Camera-type eye (tissue), 1 donor: ENCODE data around the gene LIPK. TPM values are rescaled to one million over a fixed set of nuclear protein-coding genes. Genes with fewer than 3 reads are reported as not detected.

Source experiments
- total RNA-seq: library from RNA; depleted of rRNA; stranded (reverse); fragments of >200 nt; gene quantifications from one replicate; pipeline ENCODE4 v1.2.3, GENCODE V29; 2014

The LIPK gene
- total RNA-seq, result not detected

DNA sequence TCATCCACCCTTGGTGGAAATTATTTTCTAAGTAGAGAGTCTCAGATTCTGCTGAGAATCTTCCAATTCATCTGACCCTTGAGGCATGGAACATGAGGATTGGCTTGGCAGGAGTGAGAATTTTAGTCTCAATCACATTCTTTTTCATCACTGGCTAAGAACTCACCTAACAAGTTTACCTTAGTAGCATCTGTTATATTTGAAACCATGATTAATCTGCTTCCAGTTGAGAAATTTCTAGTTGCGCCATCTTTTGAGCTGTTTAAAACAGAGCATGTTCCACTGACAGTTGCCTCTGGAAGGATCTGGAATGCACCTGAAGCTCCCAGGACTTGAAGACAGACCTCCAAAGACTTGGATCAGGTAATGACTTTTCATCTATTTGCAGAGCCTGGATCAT, at the start of gene LIPK:
Gene LIPK (plus strand): TSS at position 292 of the 400 bp plus-strand sequence. CDS start 18,295 bp downstream, outside the sequence.

GRCh38 chr10:88664142-88664541, 41.9 kb upstream of the LIPK start, which contains the start of gene LIPF:
Gene LIPF (plus strand): TSS chr10:88664442. CDS start chr10:88667298, 2,856 bp downstream.

GRCh38 chr10:88759366-88760101, 53.5 kb downstream of the LIPK start, which contains the start of gene LIPN:
Gene LIPN (plus strand): TSS chr10:88760020. CDS start chr10:88761406, 1,386 bp downstream.

Other genes with a start within 250 kb of the LIPK start
- 14.6 TPM for gene RNLS, start 122.9 kb upstream of the LIPK start, total RNA-seq
- 0.22 TPM for gene LIPJ, start 119.5 kb upstream of the LIPK start, total RNA-seq
- gene LIPF, start 41.8 kb upstream of the LIPK start, total RNA-seq, result not detected
- gene LIPN, start 53.8 kb downstream of the LIPK start, total RNA-seq, result not detected
- not detected for gene LIPM, start 96.5 kb downstream of the LIPK start, total RNA-seq
- gene ANKRD22, start 145.6 kb downstream of the LIPK start, total RNA-seq, result 0.44 TPM
- gene STAMBPL1, start 174.0 kb downstream of the LIPK start, total RNA-seq, result 25.1 TPM
- 647 TPM for gene ACTA2, start 246.5 kb downstream of the LIPK start, total RNA-seq